GM19240 (cell line): Measurements from ENCODE around the gene FOXA1.

Experiments used
- DNase-seq: peaks from one replicate; pipeline ENCODE4 v3.0.0; 2011; ENCODE audit warnings: low spot score; ENCODE audit not compliant: insufficient read length

The FOXA1 gene

GRCh38 chr14:37589715-37590427 is 5.2 kb downstream of the FOXA1 start:
- no peak for DNase-seq

- DNase-seq = no peak
Observed at GRCh38 chr14:37588956-37589714, 5.9 kb downstream of the FOXA1 start.

- no peak for DNase-seq
Observed at GRCh38 chr14:37588667-37588955, 6.4 kb downstream of the FOXA1 start.

GRCh38 chr14:37587881-37588666 is 7.0 kb downstream of the FOXA1 start:
- DNase-seq = no peak

- DNase-seq = no peak
Observed at GRCh38 chr14:37587131-37587803, 7.8 kb downstream of the FOXA1 start.

DNA sequence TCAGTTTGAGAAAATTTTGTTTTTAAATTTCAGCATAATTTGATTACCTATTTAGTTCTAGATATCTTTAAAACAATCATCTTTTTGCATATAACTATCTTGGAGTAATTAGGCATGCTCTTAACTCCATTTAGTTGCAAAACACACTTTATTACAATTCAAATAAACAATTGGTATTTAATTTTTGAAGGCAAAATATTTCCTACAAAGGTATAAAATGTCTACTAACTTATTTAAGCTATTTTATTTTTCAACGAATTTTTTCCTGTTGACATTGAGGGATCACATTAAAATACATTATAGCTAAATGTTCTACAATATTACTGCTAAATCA is 8.3 kb downstream of the FOXA1 start:
- no peak for DNase-seq

GRCh38 chr14:37585971-37586796 is 8.9 kb downstream of the FOXA1 start:
- no peak for DNase-seq

GRCh38 chr14:37585101-37585511 is 9.9 kb downstream of the FOXA1 start:
- no peak for DNase-seq

DNA sequence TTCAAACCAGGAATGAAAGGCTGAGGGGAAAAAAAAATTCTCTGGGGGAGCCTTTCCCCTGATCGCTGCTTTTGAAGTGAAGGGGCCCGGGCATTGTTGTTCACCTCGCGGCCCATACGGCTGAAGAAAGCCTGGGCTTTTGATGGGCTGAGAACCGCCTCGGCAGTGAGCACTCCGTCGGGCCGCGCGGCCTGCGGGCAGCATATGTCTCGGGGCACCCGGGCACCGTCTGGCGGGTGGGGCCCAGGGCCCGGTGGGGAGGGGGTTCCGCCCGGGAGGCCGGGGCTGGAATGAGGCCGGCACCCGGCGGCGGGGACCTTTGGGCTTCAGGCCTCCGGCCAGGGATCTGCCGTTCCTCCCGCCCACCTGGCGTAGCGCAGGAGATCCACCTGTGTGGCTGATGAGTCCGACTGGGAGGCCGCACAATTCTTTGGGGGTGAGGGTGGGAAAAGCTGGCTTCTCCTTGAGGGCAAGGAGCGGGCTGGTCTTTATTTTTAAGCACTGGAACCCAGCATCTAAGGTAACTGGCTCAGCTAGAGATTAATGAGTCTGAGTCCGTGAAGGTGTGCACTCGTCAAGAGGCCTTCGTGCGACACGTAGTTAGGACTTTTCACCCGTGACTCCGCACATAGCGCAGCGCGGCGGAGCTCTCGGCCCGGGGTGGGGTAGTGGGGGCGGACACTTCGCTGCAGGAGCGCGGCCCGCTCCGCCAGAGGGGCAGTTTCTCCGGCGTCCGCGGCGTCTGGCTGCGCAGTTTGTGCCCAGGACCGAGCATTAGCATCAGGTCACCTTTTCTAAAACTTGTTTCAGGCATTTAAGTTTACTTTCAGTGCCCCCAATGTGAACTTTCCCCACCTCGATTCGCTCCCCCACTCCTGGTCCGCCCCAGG is 10.6 kb downstream of the FOXA1 start:
- no peak for DNase-seq

DNA sequence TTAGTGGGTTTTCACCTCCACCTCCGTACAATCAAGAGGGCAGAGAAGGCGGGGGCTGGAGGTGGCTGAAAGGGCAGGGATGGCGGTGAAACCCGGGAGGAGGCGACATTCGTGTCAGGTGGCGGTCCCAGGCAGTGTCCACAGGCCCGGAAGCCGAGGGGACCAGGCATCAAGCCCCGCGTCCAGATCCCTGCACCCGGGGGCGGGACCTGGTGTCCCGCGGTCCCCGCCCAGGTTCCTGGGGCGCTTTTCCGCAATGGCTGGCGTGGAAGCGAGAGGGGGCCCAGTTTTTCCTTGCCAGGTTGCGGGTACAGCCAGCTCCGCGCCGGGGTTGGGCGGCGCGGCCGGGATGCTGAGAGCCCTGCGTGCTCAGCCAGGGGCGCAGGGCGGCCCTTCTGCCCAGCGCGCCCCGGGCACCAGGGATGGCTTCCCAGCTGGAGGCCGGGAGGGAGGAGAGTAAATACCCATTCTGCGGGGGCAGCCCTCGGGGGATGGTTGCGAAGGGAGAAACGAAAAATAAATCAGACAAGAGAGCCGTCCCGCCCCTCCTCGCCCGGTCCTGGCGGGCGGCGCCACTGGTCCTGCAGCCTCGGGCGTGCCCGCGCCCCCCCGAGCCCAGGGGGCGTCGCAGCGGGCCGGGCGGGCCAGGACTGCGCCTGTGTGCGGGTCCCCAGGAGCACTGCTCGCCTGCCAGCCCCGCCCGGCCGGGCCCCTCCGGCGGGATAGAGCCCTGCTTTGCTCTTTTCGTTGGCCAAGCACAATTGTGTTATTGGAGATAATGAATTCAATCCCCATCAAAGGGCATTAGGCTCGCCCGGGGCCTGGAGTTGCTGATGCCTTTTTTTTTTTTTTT is 11.5 kb downstream of the FOXA1 start:
- DNase-seq = no peak

- DNase-seq = no peak
Observed at GRCh38 chr14:37580146-37580545, 14.9 kb downstream of the FOXA1 start.

DNA sequence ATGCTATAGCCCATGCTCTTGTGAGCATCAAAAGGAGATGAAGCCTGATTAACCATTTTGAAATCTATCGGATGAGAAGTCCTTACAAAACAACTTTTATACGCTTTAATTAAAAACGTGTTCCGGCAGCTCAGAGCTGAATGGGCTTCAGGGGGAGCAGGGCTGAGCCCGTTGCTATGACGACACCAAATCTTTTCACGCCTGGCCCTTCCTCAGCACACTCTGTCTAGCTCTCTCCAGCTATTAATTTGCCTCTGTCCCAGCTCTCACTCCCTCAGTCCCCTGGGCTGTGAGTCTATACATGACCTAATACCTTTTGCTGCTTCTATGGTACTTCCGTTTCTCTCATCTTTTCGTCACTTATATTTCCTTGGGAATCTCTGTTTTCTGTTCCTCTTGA is 15.8 kb downstream of the FOXA1 start:
- DNase-seq = no peak

DNA sequence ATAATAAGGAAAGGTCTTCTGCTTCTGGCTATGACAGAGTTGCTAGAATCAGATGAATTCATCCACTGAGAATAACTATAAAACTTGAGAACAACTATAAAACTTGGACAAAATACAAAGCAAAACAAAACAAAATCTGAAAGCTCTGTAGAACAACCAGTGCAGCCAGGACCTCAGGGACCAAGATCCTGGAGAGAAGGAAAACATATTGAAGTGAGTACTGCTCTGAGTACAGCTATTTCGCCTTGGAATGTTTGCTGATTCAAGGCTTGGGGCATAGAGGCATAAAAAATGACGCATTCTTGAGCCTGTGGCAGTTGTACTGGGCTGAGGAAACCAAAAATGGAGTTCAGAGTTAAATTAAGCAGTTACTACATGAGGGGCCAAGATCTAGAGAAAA is 21.7 kb downstream of the FOXA1 start:
- DNase-seq = no peak

DNA sequence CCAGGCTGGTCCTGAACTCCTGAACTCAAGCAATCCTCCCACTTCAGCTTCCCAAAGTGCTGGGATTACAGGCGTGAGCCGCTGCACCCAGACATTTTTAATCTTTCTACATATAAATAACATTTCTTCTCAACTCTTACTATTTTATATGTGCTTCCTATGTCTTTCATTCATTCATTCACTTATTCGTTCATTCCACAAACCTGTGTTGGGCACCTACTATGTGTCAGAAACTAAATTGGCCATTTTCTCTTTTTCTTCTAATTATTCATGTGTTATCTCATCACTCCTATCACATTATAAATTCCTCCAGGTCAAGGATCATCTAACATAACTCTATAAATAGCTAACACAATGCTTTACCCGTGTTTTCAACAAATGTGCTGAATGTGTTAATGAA is 23.7 kb downstream of the FOXA1 start:
- no peak for DNase-seq

- DNase-seq = no peak
Observed at GRCh38 chr14:37569729-37570128, 25.3 kb downstream of the FOXA1 start.

DNA sequence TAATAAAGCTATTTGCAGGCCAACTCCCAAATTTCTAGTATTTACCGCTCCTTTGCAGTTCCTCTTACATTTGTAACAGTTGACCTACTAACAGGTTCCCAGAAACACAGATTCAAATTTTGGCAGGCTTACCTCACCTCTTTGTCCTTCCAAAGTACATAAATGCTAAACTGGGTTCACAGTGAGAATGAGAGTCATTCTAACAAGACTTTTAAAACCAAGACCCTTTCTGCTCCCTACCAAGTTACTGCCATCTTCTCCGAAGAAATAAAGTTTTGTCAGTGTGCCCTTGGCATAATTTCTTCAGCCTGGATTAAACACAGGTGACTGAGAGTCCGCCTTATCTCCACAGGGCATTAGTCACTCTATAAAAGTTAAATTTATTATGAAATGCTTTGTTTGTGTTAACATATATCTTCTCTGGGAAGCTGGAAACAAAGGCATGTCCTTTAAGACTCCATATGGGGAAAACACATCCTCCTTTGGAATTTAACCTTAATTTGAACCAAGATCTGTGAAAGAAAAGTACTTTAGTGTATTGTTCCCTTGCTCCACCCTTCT is 28.2 kb downstream of the FOXA1 start:
- no peak for DNase-seq

DNA sequence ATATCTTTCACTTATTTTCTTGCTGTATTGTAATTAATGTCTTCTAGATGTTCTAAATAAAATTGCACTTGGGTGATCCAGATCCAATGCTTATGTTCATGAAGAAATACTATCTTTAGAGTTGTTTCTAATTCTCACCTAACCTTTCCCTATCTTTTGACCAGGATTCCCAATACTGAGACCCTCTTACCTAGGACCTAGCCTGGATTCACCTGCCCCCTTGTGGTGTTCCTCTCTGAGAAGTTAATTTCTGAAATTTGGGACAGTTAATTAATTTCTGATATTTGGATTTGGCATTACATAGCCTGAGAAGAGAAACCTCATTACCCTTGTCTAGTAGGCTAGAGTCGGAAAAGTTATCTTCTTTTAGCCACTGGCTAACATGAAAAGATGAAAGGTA is 29.5 kb downstream of the FOXA1 start:
- no peak for DNase-seq

DNA sequence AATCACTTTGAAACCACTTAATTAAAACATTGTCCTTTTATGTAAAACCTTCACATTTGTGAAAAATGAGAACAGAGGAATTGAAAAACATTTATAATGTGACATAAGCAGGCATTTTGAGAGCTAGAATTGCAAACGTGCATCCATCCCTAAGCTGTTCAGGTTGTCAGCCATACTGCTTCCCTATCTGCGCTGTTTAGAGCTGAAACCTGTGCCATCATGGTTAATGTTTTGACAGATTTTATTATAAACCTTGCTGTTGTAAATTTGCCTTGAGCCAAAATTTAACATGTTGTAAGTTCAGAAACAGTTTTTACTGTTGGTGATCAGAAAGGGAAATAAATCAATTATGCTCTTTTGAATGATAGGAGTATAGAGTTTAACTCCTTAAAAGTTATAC is 31.9 kb downstream of the FOXA1 start:
- DNase-seq = no peak

GRCh38 chr14:37559386-37559785 is 35.7 kb downstream of the FOXA1 start:
- DNase-seq = no peak
